Left forelimb (tissue), 1 donor: ENCODE measurements around the gene HBD.

Experiments used
- DNase-seq: peaks from one replicate; pipeline ENCODE4 v3.0.0-alpha.2; 2018; ENCODE audit warnings: low spot score

Gene HBD

DNA sequence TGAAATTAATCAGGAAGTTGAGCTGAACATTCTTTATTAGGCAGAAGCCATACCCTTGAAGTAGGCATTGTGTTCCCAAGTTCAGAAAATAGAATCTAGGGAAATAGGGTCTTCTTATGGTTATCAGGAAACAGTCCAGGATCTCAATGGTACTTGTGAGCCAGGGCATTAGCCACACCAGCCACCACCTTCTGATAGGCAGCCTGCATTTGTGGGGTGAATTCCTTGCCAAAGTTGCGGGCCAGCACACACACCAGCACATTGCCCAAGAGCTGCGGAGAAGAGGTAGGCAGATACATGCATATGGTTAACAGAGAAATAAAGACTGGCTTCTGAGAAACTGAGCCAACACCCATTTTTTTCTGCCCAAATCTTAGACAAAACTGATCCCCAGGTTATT, 1.5 kb downstream of the HBD start:
- no peak for DNase-seq

DNA sequence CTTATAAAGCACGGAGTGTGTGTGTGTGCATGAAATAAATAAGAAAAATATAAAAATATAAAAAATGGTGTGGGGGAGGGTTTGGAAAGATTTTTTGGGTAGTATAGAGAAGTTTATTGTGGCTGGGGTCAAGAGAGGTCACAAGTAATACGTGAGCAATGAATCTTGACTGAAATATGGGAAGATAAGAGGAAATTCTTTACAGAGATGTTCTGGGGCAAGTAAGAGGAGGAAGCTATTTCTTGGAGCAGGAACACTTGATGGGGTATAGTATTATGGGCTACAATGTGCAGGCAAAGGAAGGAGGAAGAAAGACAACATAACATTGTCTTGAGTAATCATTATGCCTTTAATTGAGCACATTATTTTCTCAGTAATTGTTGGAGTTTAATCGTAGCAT, 2.1 kb downstream of the HBD start:
- DNase-seq, result no peak

DNA sequence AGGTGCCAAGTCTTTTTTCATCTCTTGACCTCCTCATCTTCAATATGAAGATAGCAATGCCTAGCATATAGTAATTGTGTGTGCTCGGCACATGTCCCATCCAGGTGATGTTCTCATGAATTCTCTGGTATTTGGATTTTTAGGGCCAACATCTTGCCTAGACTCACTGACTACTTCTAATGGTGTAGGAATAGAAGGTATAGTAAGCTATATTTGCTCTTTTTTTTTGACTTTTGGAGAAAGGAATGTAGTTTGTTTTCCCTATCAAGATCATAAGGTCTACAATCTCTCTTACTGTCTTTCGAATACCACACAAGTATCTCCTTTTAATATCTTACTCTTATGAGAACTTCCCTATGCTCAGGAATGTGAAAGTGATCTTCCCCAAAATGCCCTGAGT, 3.2 kb downstream of the HBD start:
- DNase-seq, result no peak

DNA sequence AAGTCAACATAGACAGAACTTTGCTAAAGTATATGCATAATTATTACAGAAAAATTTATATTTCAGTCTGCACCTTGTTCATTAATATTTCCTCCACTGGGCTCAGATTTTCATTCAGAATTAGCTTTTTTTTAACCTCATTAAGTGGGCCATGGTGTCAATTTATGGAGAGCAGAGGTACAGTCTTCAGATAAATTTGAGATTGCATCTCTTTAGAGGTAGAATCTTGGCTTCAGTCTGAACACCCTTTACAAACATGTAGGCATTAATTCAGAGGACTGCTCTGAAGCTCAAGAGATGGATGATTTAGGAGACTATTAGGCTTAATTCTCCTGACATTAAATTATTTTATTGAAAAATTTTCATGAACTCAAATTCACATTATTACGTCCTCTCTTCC, 4.0 kb downstream of the HBD start:
- DNase-seq, result no peak

DNA sequence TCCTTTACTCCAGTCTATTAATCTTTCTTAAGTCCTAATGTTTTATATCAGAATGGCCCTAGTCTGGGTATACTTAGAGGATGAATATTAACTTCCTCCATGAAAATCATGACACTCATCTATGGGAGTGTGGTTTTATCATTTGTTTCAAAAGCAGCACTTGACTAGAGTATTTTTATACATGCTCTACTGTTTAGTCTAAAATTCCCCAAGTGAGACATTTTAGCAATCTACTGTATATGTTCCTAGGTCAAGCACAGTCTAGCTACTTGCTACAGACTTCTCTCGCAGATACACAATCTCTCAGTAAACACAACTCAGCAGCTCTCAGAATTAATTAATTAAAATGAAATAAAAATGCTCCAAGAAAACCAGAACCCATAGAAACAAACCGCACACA, 4.5 kb downstream of the HBD start:
- DNase-seq, result no peak

DNA sequence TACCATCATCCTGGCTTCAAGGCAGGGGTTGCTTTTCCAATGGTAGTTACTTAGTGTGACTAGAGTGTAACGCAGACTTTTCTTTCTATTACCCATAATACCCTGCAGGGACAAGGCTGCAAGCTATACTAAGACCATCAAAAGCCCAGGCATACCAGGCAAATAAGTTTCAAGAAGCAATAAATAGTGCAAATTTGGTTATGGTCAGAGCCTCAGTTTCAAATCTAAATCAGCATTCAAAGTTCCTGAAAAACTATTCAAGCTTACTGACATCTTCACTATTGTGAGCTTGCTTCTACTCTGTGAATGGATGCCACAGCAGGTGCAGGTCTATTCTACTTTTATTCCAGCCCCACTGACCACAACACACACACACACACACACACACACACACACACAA, 4.9 kb downstream of the HBD start:
- DNase-seq, result no peak

DNA sequence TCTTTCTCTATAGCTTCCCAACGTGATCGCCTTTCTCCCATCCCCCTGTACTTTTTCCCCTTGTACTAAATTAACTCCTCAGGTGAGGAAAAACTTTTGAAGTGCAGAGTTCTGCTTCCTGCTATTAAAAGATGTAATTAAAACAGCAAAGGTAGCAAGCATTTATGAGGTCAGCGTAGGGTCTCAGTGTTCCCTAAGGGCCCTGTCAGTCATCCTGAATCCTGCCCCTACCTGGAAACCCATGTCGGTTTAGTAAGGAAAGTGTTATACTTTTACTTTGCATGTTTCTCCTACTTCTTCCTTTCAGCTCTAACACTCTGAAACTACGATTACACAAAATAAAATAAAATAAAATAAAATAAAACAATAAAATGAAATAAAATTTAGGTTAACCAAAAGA, 6.2 kb downstream of the HBD start:
- DNase-seq, result no peak

DNA sequence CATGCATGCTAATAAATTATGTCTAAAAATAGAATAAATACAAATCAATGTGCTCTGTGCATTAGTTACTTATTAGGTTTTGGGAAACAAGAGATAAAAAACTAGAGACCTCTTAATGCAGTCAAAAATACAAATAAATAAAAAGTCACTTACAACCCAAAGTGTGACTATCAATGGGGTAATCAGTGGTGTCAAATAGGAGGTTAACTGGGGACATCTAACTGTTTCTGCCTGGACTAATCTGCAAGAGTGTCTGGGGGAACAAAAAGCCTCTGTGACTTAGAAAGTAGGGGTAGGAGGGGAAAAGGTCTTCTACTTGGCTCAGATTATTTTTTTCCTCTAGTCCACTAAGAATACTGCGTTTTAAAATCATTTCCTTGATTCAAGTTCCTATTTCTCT, 6.6 kb downstream of the HBD start:
- DNase-seq, result no peak

DNA sequence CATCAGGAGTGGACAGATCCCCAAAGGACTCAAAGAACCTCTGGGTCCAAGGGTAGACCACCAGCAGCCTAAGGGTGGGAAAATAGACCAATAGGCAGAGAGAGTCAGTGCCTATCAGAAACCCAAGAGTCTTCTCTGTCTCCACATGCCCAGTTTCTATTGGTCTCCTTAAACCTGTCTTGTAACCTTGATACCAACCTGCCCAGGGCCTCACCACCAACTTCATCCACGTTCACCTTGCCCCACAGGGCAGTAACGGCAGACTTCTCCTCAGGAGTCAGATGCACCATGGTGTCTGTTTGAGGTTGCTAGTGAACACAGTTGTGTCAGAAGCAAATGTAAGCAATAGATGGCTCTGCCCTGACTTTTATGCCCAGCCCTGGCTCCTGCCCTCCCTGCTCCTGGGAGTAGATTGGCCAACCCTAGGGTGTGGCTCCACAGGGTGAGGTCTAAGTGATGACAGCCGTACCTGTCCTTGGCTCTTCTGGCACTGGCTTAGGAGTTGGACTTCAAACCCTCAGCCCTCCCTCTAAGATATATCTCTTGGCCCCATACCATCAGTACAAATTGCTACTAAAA, 7.5 kb downstream of the HBD start, which contains the start of gene HBB:
Gene HBB (minus strand): TSS at position 340 of the 579 bp plus-strand sequence. CDS start 50 bp downstream, at position 290.
- no peak for DNase-seq

DNA sequence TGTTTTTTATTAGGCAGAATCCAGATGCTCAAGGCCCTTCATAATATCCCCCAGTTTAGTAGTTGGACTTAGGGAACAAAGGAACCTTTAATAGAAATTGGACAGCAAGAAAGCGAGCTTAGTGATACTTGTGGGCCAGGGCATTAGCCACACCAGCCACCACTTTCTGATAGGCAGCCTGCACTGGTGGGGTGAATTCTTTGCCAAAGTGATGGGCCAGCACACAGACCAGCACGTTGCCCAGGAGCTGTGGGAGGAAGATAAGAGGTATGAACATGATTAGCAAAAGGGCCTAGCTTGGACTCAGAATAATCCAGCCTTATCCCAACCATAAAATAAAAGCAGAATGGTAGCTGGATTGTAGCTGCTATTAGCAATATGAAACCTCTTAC, 8.8 kb downstream of the HBD start:
- no peak for DNase-seq

DNA sequence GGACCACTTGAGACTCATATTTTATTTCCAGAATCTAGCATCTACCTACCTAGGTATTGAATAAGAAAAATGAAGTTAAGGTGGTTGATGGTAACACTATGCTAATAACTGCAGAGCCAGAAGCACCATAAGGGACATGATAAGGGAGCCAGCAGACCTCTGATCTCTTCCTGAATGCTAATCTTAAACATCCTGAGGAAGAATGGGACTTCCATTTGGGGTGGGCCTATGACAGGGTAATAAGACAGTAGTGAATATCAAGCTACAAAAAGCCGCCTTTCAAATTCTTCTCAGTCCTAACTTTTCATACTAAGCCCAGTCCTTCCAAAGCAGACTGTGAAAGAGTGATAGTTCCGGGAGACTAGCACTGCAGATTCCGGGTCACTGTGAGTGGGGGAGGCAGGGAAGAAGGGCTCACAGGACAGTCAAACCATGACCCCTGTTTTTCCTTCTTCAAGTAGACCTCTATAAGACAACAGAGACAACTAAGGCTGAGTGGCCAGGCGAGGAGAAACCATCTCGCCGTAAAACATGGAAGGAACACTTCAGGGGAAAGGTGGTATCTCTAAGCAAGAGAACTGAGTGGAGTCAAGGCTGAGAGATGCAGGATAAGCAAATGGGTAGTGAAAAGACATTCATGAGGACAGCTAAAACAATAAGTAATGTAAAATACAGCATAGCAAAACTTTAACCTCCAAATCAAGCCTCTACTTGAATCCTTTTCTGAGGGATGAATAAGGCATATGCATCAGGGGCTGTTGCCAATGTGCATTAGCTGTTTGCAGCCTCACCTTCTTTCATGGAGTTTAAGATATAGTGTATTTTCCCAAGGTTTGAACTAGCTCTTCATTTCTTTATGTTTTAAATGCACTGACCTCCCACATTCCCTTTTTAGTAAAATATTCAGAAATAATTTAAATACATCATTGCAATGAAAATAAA, 9.5 kb downstream of the HBD start:
- no peak for DNase-seq

DNA sequence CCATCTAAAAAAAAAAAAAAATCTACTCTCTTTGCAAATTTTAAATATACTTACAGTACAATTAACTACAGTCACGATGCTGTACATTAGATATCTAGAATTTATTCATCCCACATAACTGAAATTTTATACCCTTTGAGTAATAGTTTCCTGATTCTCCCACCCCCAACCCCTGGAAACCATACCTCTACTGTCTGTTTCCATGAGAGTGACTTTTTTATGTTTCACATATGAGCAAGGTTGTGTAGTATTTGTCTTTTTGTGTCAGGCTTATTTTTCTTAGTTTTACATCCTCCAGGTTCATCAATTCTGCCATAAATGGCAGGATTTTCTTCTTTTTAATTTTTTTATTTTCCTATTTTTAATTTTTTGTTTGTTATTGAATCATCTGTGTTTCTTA, 10.6 kb downstream of the HBD start:
- DNase-seq, result no peak

DNA sequence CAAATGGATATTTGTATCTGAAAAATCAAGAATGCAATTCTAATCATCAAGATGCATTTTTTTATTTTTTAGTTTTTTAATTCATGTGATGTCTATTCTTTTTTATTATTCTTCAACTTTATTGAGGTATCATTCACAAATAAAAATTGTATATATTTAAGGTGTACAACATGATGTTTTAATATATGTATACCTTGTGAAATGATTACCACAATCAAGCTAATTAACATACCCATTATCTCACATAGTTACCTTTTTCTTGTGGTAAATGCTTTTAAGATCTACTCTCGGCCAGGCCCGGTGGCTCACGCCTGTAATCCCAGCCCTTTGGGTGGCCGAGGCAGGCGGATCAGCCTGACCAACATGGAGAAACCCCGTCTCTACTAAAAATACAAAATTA, 11.1 kb downstream of the HBD start:
- DNase-seq, result no peak

DNA sequence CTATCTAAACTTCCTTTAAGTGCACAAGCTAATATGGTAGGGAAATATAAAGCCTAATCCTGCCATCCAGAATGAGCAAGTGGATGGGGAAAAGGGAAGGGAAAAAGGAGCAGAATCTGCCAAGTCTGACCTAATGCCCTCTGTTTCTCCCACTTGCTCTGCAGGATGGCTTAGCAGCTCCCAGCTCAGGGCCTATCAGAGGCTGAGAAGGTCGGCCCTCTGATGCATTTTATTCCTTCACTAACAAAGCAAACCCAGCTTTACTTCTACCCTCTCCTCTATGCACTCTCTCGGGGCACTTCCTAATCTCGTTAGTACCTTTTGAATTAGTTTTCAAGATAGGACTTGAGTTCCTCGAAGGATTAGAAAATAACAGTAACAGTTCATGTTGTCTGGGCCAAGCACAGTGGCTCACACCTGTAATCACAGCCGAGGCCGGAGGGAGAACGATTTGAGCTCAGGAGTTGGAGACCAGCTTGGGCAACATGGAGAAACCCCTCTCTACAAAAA, 23.9 kb downstream of the HBD start:
- DNase-seq, result no peak

DNA sequence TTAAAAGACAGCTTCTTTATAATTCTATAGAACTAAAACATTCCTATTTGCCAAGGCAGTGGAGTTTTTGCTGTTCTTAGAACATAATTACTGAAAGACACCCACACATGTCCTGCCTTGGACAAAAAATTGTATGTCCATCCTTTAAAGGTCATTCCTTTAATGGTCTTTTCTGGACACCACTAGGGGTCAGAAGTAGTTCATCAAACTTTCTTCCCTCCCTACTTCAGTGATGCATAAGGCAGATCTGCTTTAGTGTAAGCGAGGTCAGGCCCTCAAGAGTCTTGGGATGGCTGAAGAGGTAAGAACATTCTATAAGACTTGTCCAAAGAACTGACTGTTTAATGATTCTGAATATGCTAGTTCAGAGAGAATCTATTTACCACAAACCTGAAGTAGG, 29.5 kb downstream of the HBD start:
- no peak for DNase-seq

DNA sequence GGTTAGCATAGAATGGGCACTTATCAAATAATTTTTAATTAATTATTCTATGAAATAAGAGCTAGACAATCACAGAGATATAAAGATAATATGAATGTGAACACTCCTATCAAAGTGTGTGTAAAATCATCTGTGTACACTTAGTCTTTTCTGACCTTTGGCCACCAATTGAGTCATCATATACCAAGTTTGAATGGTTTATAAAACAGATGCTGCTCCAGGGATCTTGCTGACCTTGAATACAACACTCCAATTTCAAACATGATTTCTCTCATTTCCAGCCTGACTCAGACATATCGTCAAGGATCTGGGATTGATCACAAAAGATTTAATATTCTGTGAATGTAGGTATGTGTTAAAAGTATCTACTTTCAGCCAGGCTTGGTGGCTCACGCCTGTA, 30.9 kb downstream of the HBD start:
- no peak for DNase-seq

DNA sequence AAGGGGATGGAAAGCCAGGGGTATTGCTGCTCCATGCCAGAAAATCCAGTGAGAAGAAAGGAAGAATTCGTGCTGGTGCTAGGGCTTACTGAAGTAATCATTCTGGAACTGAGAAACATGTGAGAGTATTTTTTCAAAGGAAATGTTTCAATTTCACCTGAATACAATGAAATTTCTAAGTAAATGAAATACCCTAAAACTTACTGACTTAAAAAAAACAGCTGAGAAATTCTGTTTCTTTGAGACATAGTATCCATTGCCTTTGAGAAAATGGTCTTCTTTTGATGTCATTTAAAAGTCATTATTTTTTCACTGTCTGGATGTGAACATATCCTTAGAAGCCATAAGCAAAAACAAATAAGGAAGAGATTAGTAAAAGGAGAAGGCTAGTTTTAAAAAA, 33.7 kb downstream of the HBD start, which contains the start of gene OR51V1:
Gene OR51V1 (minus strand): TSS at position 101 of the 400 bp plus-strand sequence. CDS start 0 bp downstream, at position 101.
- DNase-seq, result no peak

DNA sequence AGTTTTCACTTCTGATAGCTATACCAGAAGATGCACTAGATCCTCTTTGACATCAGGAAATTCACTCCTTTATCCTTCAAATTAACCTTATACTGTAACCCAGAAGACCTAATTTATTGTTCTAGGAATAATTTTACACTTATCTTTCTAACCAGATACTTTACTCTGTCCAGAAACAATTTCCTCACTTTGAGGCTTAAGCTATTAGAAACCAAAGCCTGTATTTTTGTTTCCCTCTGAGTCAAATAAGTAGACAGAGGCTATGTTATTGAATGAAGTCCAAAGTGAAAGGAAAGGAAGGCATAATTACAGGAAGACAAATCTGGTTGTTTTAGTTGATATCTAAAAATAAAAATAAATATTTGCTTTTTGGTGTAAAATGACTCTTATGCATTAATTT, 36.0 kb downstream of the HBD start:
- DNase-seq, result no peak

DNA sequence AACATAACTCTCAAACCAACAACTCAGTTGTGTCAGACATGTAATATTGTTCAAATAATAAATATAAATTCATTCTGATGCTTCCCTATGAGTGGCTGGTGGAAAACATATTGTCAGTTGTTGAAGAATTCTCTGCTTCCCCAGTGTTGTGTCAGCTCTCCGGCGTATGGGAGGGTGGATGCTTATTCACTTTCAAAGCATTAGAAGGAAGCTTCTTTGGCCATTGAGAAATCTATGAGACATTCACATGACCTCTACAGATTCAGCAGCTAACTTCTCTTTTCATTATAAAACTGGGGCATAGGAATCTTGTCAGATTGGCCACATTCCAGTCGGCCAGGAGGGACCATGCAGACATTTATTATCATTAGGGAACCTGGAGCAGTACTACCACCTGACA, 36.7 kb downstream of the HBD start:
- no peak for DNase-seq

DNA sequence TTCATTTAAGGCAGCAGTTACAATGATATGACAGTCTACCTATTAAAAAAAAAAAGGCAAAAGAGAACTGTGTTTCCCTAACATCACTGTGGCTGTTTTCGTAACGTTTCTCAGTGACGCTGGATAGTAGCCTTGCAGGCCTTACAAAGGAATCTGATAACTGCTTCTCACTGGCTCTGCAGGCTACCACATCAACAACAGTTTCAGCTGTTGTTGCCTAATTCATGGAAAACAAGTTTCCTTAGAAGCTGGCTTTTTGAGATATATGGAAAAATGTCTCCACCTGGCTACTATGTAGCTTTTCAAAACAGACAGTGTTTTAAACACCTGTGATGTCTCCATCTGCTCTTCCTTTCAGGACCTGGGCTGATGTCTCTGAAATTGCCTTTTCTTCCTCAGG, 37.6 kb downstream of the HBD start:
- DNase-seq, result no peak

DNA sequence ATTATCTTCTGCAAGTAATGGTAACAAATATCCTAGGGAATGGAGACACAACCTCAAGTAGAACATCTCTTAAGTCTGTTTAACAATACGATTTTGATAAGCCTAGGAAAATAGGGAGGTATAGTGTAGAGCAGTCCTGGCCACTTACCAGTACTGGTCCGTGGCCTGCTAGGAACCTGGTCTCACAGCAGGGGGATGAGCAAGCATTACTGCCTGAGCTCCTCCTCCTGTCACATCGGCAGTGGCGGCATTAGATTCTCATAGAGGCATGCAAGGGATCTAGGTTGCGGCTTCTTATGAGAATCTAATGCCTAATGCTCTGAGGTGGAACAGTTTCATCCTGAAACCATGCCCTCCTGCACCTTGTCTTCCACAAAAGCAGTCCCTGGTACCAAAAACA, 38.2 kb downstream of the HBD start:
- no peak for DNase-seq

DNA sequence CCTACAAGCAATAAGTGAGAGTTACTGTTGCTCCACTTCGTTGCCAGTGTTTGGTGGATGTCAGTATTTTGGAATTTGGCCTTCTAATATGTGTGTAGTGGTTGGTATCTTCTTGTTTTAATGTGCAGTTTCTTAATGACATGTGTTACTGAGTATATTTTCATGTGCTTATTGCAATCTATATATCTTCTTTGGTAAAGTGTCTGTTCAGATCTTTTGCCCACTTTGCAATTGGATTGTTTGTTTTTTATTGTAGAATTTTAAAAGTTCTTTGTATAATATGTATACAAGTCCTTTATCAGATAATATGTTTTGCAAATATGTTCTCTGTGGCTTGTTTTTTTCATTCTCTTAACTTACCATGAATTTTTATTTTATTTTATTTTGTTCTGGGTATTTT, 41.5 kb downstream of the HBD start:
- no peak for DNase-seq

DNA sequence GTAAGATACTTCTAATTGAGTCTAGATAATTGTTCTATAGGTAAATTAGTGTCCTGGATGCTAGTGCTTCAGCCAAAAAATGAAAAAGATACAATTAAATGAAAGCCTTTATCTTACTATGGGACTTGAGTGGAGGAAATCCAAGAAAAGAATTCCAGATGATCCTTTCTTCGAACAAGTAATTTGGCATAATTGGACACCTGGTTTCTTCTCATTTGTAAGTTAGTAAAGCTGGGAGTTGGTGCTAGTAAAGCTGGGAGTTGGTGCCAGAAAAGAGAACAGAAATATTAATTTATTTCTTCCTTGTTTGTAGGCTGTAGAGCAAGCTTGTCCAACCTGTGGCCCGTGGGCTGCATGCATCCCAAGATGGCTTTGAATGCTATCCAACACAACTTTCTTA, 46.1 kb downstream of the HBD start:
- DNase-seq, result no peak
